HEK293 (cell line): ENCODE data around the gene HIPK4.

ENCODE experiments used
- CTCF ChIA-PET: fragments of 350-600 bp; formaldehyde crosslinking; extraction: SDS; loops from one replicate; lab custom pipeline; 2021; ENCODE audit warnings: antibody characterized with exemption; lab: Yijun Ruan, JAX
- POLR2A ChIA-PET: fragments of 300-600 bp; formaldehyde crosslinking; extraction: SDS; loops from one replicate; lab custom pipeline; 2020; ENCODE audit warnings: antibody characterized with exemption, inconsistent platforms; lab: Yijun Ruan, JAX
- H3K27ac ChIP-seq: fragments of 200-500 bp; sonication (Bioruptor generic); 2 replicates; pipeline ENCODE4 v1.5.1; 2014; ENCODE audit warnings: low read depth, low read length, control low read depth, inconsistent platforms; ENCODE audit errors: extremely low read depth
- H3K36me3 ChIP-seq, 2 experiments: fragments of 200-500 bp in 1 of 2; sonication (Bioruptor generic) in 1 of 2; 1 replicate in 1 of 2; 2 replicates in 1 of 2; pipeline ENCODE4 v1.5.1; 2014 to 2017; ENCODE audit warnings: inconsistent platforms in 2 of 2, low read length in 2 of 2; ENCODE audit not compliant: control insufficient read depth in 2 of 2, insufficient read depth in 1 of 2
- H3K4me1 ChIP-seq: fragments of 200-500 bp; sonication (Bioruptor generic); 2 replicates; pipeline ENCODE4 v1.5.1; 2014; ENCODE audit warnings: mild to moderate bottlenecking, low read length, inconsistent platforms; ENCODE audit not compliant: control insufficient read depth, insufficient read depth
- H3K4me3 ChIP-seq: 2 replicates; pipeline ENCODE4 v1.5.1; 2011; ENCODE audit warnings: low read depth, mild to moderate bottlenecking, control low read depth, low read length, moderate library complexity
- H3K9me3 ChIP-seq: fragments of 200-500 bp; sonication (Bioruptor generic); 2 replicates; pipeline ENCODE4 v1.5.1; 2014; ENCODE audit warnings: low read depth, low read length, inconsistent platforms; ENCODE audit not compliant: control insufficient read depth, insufficient read depth
- EGR2 ChIP-seq: fragments of 450-650 bp; formaldehyde crosslinking; IDR thresholded peaks from 2 replicates; pipeline ENCODE4 v1.5.1; 2016; ENCODE audit warnings: low read depth, missing biosample characterization, missing genetic modification characterization
- GLIS2 ChIP-seq: fragments of 450-650 bp; formaldehyde crosslinking; IDR thresholded peaks from 2 replicates; pipeline ENCODE4 v1.5.1; 2016; ENCODE audit warnings: missing biosample characterization, missing genetic modification characterization
- KLF8 ChIP-seq: fragments of 450-650 bp; formaldehyde crosslinking; IDR thresholded peaks from 2 replicates; pipeline ENCODE4 v1.5.1; 2016; ENCODE audit warnings: missing biosample characterization, missing genetic modification characterization
- OSR2 ChIP-seq: fragments of 450-650 bp; formaldehyde crosslinking; IDR thresholded peaks from 2 replicates; pipeline ENCODE4 v1.5.1; 2016; ENCODE audit warnings: missing biosample characterization, missing genetic modification characterization
- PRDM10 ChIP-seq: fragments of 450-650 bp; formaldehyde crosslinking; IDR thresholded peaks from 2 replicates; pipeline ENCODE4 v1.5.1; 2016; ENCODE audit warnings: missing biosample characterization, missing genetic modification characterization
- PRDM4 ChIP-seq: fragments of 450-650 bp; formaldehyde crosslinking; IDR thresholded peaks from 2 replicates; pipeline ENCODE4 v1.5.1; 2017; ENCODE audit warnings: missing biosample characterization, missing genetic modification characterization
- SCRT1 ChIP-seq: fragments of 450-650 bp; formaldehyde crosslinking; IDR thresholded peaks from 2 replicates; pipeline ENCODE4 v1.5.1; 2016; ENCODE audit warnings: missing biosample characterization, missing genetic modification characterization, borderline replicate concordance
- SP2 ChIP-seq: fragments of 450-650 bp; formaldehyde crosslinking; IDR thresholded peaks from 2 replicates; pipeline ENCODE4 v1.5.1; 2016; ENCODE audit warnings: missing biosample characterization, missing genetic modification characterization
- YY2 ChIP-seq: fragments of 450-650 bp; formaldehyde crosslinking; IDR thresholded peaks from 2 replicates; pipeline ENCODE4 v1.5.1; 2016; ENCODE audit warnings: missing biosample characterization, missing genetic modification characterization
- ZBTB11 ChIP-seq: fragments of 450-650 bp; formaldehyde crosslinking; conservative IDR thresholded peaks from 2 replicates; pipeline ENCODE4 v1.5.1; 2016; ENCODE audit warnings: low read depth, missing biosample characterization, missing genetic modification characterization
- ZBTB17 ChIP-seq: fragments of 450-650 bp; formaldehyde crosslinking; IDR thresholded peaks from 2 replicates; pipeline ENCODE4 v1.5.1; 2016; ENCODE audit warnings: missing biosample characterization, missing genetic modification characterization
- ZBTB8A ChIP-seq: fragments of 450-650 bp; formaldehyde crosslinking; IDR thresholded peaks from 2 replicates; pipeline ENCODE4 v1.5.1; 2016; ENCODE audit warnings: missing biosample characterization, missing genetic modification characterization
- ZFP69B ChIP-seq: fragments of 450-650 bp; formaldehyde crosslinking; IDR thresholded peaks from 2 replicates; pipeline ENCODE4 v1.5.1; 2016; ENCODE audit warnings: missing biosample characterization, missing genetic modification characterization
- ZNF214 ChIP-seq: fragments of 450-650 bp; formaldehyde crosslinking; IDR thresholded peaks from 2 replicates; pipeline ENCODE4 v1.5.1; 2017; ENCODE audit warnings: missing biosample characterization, mild to moderate bottlenecking, missing genetic modification characterization, borderline replicate concordance
- ZNF433 ChIP-seq: fragments of 450-650 bp; formaldehyde crosslinking; IDR thresholded peaks from 2 replicates; pipeline ENCODE4 v1.5.1; 2016; ENCODE audit warnings: missing biosample characterization, missing genetic modification characterization, low read depth
- ZNF488 ChIP-seq: fragments of 450-650 bp; formaldehyde crosslinking; IDR thresholded peaks from 2 replicates; pipeline ENCODE4 v1.5.1; 2016; ENCODE audit warnings: missing biosample characterization, missing genetic modification characterization
- ZNF544 ChIP-seq: fragments of 450-650 bp; formaldehyde crosslinking; IDR thresholded peaks from 2 replicates; pipeline ENCODE4 v1.5.0; 2017; ENCODE audit warnings: missing biosample characterization, missing genetic modification characterization
- ZNF561 ChIP-seq: fragments of 450-650 bp; IDR thresholded peaks from 2 replicates; pipeline ENCODE4 v1.5.1; 2018; ENCODE audit warnings: missing biosample characterization, missing genetic modification characterization, borderline replicate concordance
- ZNF571 ChIP-seq: fragments of 450-650 bp; formaldehyde crosslinking; IDR thresholded peaks from 2 replicates; pipeline ENCODE4 v1.5.0; 2017; ENCODE audit warnings: missing biosample characterization, missing genetic modification characterization
- ZNF585B ChIP-seq: fragments of 450-650 bp; formaldehyde crosslinking; IDR thresholded peaks from 2 replicates; pipeline ENCODE4 v1.5.1; 2016; ENCODE audit warnings: missing biosample characterization, missing genetic modification characterization
- ZNF600 ChIP-seq: fragments of 450-650 bp; formaldehyde crosslinking; IDR thresholded peaks from 2 replicates; pipeline ENCODE4 v1.5.1; 2016; ENCODE audit warnings: missing biosample characterization, missing genetic modification characterization
- ZNF658 ChIP-seq: fragments of 450-650 bp; formaldehyde crosslinking; IDR thresholded peaks from 2 replicates; pipeline ENCODE4; 2016; ENCODE audit warnings: missing biosample characterization, missing genetic modification characterization
- ZNF747 ChIP-seq: fragments of 450-650 bp; formaldehyde crosslinking; IDR thresholded peaks from 2 replicates; pipeline ENCODE4 v1.5.1; 2016; ENCODE audit warnings: missing biosample characterization, missing genetic modification characterization
- ZNF791 ChIP-seq: fragments of 450-650 bp; formaldehyde crosslinking; IDR thresholded peaks from 2 replicates; pipeline ENCODE4 v1.5.1; 2016; ENCODE audit warnings: missing biosample characterization, missing genetic modification characterization

Gene HIPK4

GRCh38 chr19:40366697-40367561, 23.1 kb downstream of the HIPK4 start (continued):
- TF ChIP-seq ZNF488 (tag by site-specific recombination) (no peak), EGR2 (tag by site-specific recombination) (peak; percentile 99), ZNF747 (tag by site-specific recombination) (no peak), ZBTB17 (tag by site-specific recombination) (0 out of 2 replicates have a peak, but pooled peaks have one; percentile 19), KLF8 (tag by site-specific recombination) (peak; percentile 15; the same call in 1 of the 2 replicates), GLIS2 (tag by site-specific recombination) (peak; percentile 57; the same call in 1 of the 2 replicates), SP2 (tag by site-specific recombination) (0 out of 2 replicates have a peak, but pooled peaks have one; percentile 21), ZNF600 (tag by site-specific recombination) (no peak; the same call in 1 of the 2 replicates), ZNF561 (tag by site-specific recombination) (no peak), ZNF791 (tag by site-specific recombination) (no peak), PRDM4 (tag by site-specific recombination) (peak; percentile 18; the same call in 1 of the 2 replicates), SCRT1 (tag by site-specific recombination) (peak; percentile 67; the same call in 1 of the 2 replicates), ZNF214 (tag by site-specific recombination) (no peak)

GRCh38 chr19:40365613-40366401, 24.2 kb downstream of the HIPK4 start:
- Histone ChIP-seq H3K4me3 (peak overlapping the region; percentile 41), H3K27ac (peak overlapping the region; percentile 54; the same call in 1 of the 2 replicates), H3K4me1 (peaks cover 27% of the 10 kb centered on the region), H3K36me3 (peaks cover 38 to 46% of the 10 kb centered on the region in 2 experiments), H3K9me3 (no peaks in the 10 kb centered on the region)
- ChIA-PET POLR2A (interaction anchor here (0.5 to 3.2 kb wide), 36 partner anchors 10 to 1203 kb away, joined by 3 to 45 read pairs (median 6); partner anchors contain the start of genes BLVRB, C19orf47, PLD3 and SERTAD1), CTCF (interaction anchor here (0.5 to 2.6 kb wide), 9 partner anchors 14 to 779 kb away, joined by 3 to 15 read pairs (median 4); partner anchors contain the start of gene C19orf47)
- TF ChIP-seq ZNF658 (no peak), YY2 (tag by site-specific recombination) (no peak), ZBTB11 (no peak), ZFP69B (tag by site-specific recombination) (peak; percentile 82), ZNF433 (tag by site-specific recombination) (no peak), ZNF571 (tag by site-specific recombination) (no peak), PRDM10 (tag by site-specific recombination) (0 out of 2 replicates have a peak, but pooled peaks have one; percentile 17), OSR2 (peak; percentile 62; the same call in 1 of the 2 replicates), ZNF585B (tag by site-specific recombination) (no peak), ZBTB8A (tag by site-specific recombination) (peak; percentile 35), ZNF544 (no peak)
